WTC11 (cell line): ENCODE measurements around the gene TMEM38B. TPM values are rescaled to one million over a fixed set of nuclear protein-coding genes. Genes with fewer than 3 reads are reported as not detected.

Experiments
- ATAC-seq: fragments of 200-7000 bp; cut with Tn5 transposase; 2 replicates; pipeline ENCODE4 v1.10.0; 2021; ENCODE audit warnings: mild to moderate bottlenecking, moderate library complexity
- CTCF ChIA-PET: fragments of 300-600 bp; sonication (Branson Sonifier 250); formaldehyde crosslinking; loops from one replicate; lab custom pipeline; 2021; ENCODE audit warnings: antibody characterized with exemption; lab: Charles Lee
- POLR2A ChIA-PET: fragments of 350-600 bp; sonication (Branson Sonifier 250); formaldehyde crosslinking; loops from one replicate; lab custom pipeline; 2021; ENCODE audit warnings: antibody characterized with exemption; lab: Charles Lee
- DNase-seq: peaks from one replicate; pipeline ENCODE4 v3.0.0; 2021; ENCODE audit warnings: low spot score
- H3K27ac Mint-ChIP-seq: 2 replicates; pipeline ENCODE4 v1.8.0; 2021; ENCODE audit warnings: mixed read lengths
- H3K27me3 Mint-ChIP-seq: 2 replicates; pipeline ENCODE4 v1.8.0; 2021; ENCODE audit warnings: low read depth, mild to moderate bottlenecking, moderate library complexity, mixed read lengths
- H3K36me3 Mint-ChIP-seq: 2 replicates; pipeline ENCODE4 v1.8.0; 2021; ENCODE audit warnings: mixed read lengths
- H3K4me1 Mint-ChIP-seq: 2 replicates; pipeline ENCODE4 v1.8.0; 2022; ENCODE audit warnings: mixed read lengths
- H3K4me3 Mint-ChIP-seq: 2 replicates; pipeline ENCODE4 v1.8.0; 2021; ENCODE audit warnings: mild to moderate bottlenecking, moderate library complexity, mixed read lengths
- H3K9me3 Mint-ChIP-seq: 2 replicates; pipeline ENCODE4 v1.8.0; 2021; ENCODE audit warnings: mixed read lengths
- ATF1 ChIP-seq: sonication (generic); formaldehyde crosslinking; IDR thresholded peaks from 2 replicates; pipeline ENCODE4 v1.8.1; 2023; ENCODE audit warnings: mild to moderate bottlenecking, moderate library complexity, missing genetic modification reagents
- CBFB ChIP-seq: sonication (generic); formaldehyde crosslinking; IDR thresholded peaks from 2 replicates; pipeline ENCODE4 v1.8.1; 2022; ENCODE audit warnings: mild to moderate bottlenecking, low read depth, missing genetic modification reagents
- ELF4 ChIP-seq: sonication (generic); formaldehyde crosslinking; IDR thresholded peaks from 2 replicates; pipeline ENCODE4 v1.8.1; 2022; ENCODE audit warnings: low read depth, mild to moderate bottlenecking, moderate library complexity, missing genetic modification reagents
- FOXP1 ChIP-seq: sonication (generic); formaldehyde crosslinking; IDR thresholded peaks from 2 replicates; pipeline ENCODE4 v1.8.0; 2022; ENCODE audit warnings: missing genetic modification reagents, mild to moderate bottlenecking, moderate library complexity, borderline replicate concordance
- GRHL2 ChIP-seq: fragments of 250-450 bp; sonication (Bioruptor Pico); IDR thresholded peaks from 2 replicates; pipeline ENCODE4 v1.8.0; 2022; ENCODE audit warnings: mild to moderate bottlenecking, moderate library complexity; ENCODE audit not compliant: insufficient replicate concordance, severe bottlenecking
- MYBL2 ChIP-seq: sonication (generic); formaldehyde crosslinking; IDR thresholded peaks from 2 replicates; pipeline ENCODE4 v1.8.1; 2023; ENCODE audit warnings: mild to moderate bottlenecking, moderate library complexity, missing genetic modification reagents
- NR1H2 ChIP-seq: sonication (generic); formaldehyde crosslinking; IDR thresholded peaks from 2 replicates; pipeline ENCODE4 v1.9.0; 2021; ENCODE audit warnings: mild to moderate bottlenecking, moderate library complexity, missing genetic modification reagents
- OVOL2 ChIP-seq: fragments of 250-450 bp; sonication (Bioruptor Pico); IDR thresholded peaks from 2 replicates; pipeline ENCODE4 v1.9.0; 2021; ENCODE audit warnings: mild to moderate bottlenecking, borderline replicate concordance
- SMAD3 ChIP-seq: sonication (generic); formaldehyde crosslinking; IDR thresholded peaks from 2 replicates; pipeline ENCODE4 v1.8.0; 2022; ENCODE audit warnings: missing genetic modification reagents, mild to moderate bottlenecking, borderline replicate concordance
- TCF7 ChIP-seq: sonication (generic); formaldehyde crosslinking; IDR thresholded peaks from 2 replicates; pipeline ENCODE4 v1.8.0; 2022; ENCODE audit warnings: mild to moderate bottlenecking, low read depth, missing genetic modification reagents, moderate library complexity
- total RNA-seq: library from RNA; stranded (reverse); gene quantifications from 3 replicates; pipeline ENCODE4 v1.2.3, GENCODE V29; 2021
- TF ChIP-seq, protein P1 (sequence below): fragments of 250-450 bp; sonication (Bioruptor Pico); IDR thresholded peaks from 2 replicates; pipeline ENCODE4 v2.1.2; 2022; ENCODE audit warnings: mild to moderate bottlenecking, moderate library complexity
- TF ChIP-seq, protein P2 (sequence below): fragments of 200-600 bp; IDR thresholded peaks from 2 replicates; pipeline ENCODE4 v1.8.0; 2022; ENCODE audit warnings: antibody characterized with exemption
- TF ChIP-seq, protein P3 (sequence below): fragments of 250-450 bp; sonication (Bioruptor Pico); conservative IDR thresholded peaks from 2 replicates; pipeline ENCODE4 v1.9.0; 2021; ENCODE audit warnings: mild to moderate bottlenecking
- TF ChIP-seq, protein P4 (sequence below): sonication (generic); formaldehyde crosslinking; IDR thresholded peaks from 2 replicates; pipeline ENCODE4 v1.8.0; 2022; ENCODE audit warnings: mild to moderate bottlenecking, missing genetic modification reagents
- TF ChIP-seq, protein P5 (sequence below): sonication (generic); formaldehyde crosslinking; IDR thresholded peaks from 2 replicates; pipeline ENCODE4 v1.8.1; 2022; ENCODE audit warnings: mild to moderate bottlenecking, moderate library complexity, missing genetic modification reagents
- TF ChIP-seq, protein P6 (sequence below): sonication (generic); formaldehyde crosslinking; conservative IDR thresholded peaks from 2 replicates; pipeline ENCODE4 v1.8.1; 2023; ENCODE audit warnings: mild to moderate bottlenecking, low read depth, missing genetic modification reagents, moderate library complexity
- TF ChIP-seq, protein P7 (sequence below): sonication (generic); formaldehyde crosslinking; IDR thresholded peaks from 2 replicates; pipeline ENCODE4 v1.8.1; 2023; ENCODE audit warnings: mild to moderate bottlenecking, missing genetic modification reagents, borderline replicate concordance

TMEM38B gene
- total RNA-seq, 1 experiment from 2014 or later, result 15.7 TPM

DNA sequence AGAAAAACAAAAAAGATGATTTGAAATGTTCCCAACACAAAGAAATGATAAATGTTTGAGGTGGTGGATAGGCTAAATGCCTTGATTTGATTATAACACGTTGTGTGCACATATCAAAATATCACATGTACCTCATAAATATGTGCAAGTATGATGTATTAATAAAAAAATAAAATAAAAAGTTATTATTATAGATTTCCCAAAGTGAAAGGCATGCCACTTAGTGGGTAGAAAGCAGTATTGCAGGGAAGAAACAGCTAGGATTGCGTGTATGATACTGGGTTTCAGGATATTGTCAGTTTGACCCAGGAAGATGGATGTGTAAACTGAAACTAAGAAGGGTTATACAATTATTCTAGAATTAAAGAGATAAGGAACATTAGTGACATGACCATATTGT, 3.6 kb upstream of the TMEM38B start:
- no peak for DNase-seq
- ChIA-PET CTCF (interaction anchor here (0.8 to 1.6 kb wide), 10 partner anchors 11 to 53 kb away, joined by 3 to 7 read pairs (median 4); no protein-coding TSS in a partner anchor), POLR2A (no interaction called here)
- H3K27ac Mint-ChIP-seq, result no peak overlapping the region
- TF ChIP-seq, protein P1, sequence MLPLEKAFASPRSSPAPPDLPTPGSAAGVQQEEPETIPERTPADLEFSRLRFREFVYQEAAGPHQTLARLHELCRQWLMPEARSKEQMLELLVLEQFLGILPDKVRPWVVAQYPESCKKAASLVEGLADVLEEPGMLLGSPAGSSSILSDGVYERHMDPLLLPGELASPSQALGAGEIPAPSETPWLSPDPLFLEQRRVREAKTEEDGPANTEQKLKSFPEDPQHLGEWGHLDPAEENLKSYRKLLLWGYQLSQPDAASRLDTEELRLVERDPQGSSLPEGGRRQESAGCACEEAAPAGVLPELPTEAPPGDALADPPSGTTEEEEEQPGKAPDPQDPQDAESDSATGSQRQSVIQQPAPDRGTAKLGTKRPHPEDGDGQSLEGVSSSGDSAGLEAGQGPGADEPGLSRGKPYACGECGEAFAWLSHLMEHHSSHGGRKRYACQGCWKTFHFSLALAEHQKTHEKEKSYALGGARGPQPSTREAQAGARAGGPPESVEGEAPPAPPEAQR, result no peak
- TF ChIP-seq, protein P2, sequence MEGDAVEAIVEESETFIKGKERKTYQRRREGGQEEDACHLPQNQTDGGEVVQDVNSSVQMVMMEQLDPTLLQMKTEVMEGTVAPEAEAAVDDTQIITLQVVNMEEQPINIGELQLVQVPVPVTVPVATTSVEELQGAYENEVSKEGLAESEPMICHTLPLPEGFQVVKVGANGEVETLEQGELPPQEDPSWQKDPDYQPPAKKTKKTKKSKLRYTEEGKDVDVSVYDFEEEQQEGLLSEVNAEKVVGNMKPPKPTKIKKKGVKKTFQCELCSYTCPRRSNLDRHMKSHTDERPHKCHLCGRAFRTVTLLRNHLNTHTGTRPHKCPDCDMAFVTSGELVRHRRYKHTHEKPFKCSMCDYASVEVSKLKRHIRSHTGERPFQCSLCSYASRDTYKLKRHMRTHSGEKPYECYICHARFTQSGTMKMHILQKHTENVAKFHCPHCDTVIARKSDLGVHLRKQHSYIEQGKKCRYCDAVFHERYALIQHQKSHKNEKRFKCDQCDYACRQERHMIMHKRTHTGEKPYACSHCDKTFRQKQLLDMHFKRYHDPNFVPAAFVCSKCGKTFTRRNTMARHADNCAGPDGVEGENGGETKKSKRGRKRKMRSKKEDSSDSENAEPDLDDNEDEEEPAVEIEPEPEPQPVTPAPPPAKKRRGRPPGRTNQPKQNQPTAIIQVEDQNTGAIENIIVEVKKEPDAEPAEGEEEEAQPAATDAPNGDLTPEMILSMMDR, result peak; percentile 16; the same call in 1 of the 2 replicates
- no peaks in the 10 kb centered on the region for H3K36me3 Mint-ChIP-seq
- ATAC-seq, result no peak
- H3K27me3 Mint-ChIP-seq, result peaks cover 37% of the 10 kb centered on the region
- H3K4me1 Mint-ChIP-seq, result peaks cover 16% of the 10 kb centered on the region
- H3K9me3 Mint-ChIP-seq, result no peaks in the 10 kb centered on the region
- no peak overlapping the region for H3K4me3 Mint-ChIP-seq

DNA sequence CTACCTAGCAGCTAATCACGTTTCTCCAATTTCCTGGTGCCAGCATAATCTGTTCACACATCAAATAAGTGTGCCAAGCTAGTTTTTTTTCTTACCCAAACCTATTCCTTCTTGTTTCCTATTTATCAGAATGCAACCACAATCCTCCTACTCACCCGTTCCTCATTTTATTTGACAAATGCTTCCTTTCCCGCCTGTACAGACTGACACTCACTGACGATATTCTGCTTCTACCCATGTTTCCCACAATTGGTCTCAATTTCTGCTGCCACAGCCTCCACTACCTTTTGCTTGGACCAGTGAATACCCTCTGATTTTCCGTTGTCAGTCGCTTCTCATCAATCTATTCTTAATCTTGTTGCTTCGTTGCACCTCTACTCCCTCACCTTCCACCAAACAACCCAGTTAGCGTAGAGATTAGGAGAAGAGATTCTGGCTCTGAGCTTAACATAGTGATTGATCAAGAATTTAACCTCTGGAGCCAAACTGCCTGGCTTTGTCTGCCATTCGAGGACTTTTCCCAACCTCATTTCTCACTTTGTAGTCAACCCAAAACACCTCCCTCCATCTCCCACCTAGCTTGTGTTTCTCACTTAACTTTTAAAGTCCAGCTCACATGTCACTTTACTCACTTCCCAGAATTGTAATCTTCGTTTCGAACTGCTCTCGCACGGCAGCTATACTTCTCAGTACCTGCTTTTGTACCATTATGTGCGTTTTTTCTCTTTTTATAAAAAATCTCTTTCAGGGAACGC, 729 bp upstream of the TMEM38B start:
- Mint-ChIP-seq H3K9me3 (no peaks in the 10 kb centered on the region), H3K4me3 (peak overlapping the region; percentile 74), H3K27me3 (peaks cover 40% of the 10 kb centered on the region), H3K4me1 (peaks cover 16% of the 10 kb centered on the region), H3K36me3 (no peaks in the 10 kb centered on the region), H3K27ac (no peak overlapping the region)
- DNase-seq (no peak), ATAC-seq (no peak)
- ChIA-PET CTCF (interaction anchor here (0.9 to 1.4 kb wide), 2 partner anchors 15 to 56 kb away, joined by 4 read pairs; no protein-coding TSS in a partner anchor), POLR2A (interaction anchor here (0.6 kb wide), 1 partner anchor 831 kb away, joined by 8 read pairs; no protein-coding TSS in a partner anchor)
- TF ChIP-seq, protein P3, sequence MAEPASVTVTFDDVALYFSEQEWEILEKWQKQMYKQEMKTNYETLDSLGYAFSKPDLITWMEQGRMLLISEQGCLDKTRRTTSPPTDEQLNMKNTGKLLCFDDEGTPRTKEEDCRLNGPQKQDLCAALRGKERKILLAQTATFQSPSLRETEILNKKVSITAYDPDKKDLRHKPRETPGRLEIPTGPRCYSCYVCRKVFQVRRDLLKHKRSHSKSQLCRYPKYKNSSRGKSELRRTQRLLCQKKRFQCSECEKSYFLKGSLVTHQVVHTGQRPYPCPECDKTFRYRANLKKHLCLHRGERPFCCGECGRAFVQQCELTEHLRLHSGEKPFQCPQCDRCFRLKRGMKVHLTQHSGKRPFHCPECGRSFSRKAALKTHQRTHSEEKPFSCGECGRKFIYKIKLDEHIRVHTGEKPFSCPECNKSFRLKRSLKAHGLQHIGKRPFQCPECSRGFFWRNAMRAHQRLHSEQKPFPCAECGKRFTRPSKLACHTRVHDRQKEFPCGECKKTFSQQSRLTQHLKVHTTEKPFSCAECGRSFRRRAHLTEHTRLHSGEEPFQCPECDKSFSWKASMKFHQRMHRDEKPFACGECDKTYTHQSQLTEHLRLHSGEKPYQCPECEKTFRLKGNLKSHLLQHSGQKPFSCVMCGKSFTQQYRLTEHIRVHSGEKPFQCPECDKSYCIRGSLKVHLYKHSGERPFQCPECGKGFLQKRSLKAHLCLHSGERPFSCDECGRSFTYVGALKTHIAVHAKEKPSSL (CRISPR knock-in tag), result no peak
- TF ChIP-seq GRHL2 (no peak), NR1H2 (CRISPR knock-in tag) (no peak), TCF7 (CRISPR knock-in tag) (no peak), FOXP1 (no peak), ELF4 (CRISPR knock-in tag) (no peak), ATF1 (CRISPR knock-in tag) (no peak), CBFB (no peak), SMAD3 (CRISPR knock-in tag) (no peak), MYBL2 (CRISPR knock-in tag) (no peak), OVOL2 (CRISPR knock-in tag) (no peak)
- TF ChIP-seq, protein P4, sequence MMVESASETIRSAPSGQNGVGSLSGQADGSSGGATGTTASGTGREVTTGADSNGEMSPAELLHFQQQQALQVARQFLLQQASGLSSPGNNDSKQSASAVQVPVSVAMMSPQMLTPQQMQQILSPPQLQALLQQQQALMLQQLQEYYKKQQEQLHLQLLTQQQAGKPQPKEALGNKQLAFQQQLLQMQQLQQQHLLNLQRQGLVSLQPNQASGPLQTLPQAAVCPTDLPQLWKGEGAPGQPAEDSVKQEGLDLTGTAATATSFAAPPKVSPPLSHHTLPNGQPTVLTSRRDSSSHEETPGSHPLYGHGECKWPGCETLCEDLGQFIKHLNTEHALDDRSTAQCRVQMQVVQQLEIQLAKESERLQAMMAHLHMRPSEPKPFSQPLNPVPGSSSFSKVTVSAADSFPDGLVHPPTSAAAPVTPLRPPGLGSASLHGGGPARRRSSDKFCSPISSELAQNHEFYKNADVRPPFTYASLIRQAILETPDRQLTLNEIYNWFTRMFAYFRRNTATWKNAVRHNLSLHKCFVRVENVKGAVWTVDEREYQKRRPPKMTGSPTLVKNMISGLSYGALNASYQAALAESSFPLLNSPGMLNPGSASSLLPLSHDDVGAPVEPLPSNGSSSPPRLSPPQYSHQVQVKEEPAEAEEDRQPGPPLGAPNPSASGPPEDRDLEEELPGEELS, result no peak
- TF ChIP-seq, protein P5, sequence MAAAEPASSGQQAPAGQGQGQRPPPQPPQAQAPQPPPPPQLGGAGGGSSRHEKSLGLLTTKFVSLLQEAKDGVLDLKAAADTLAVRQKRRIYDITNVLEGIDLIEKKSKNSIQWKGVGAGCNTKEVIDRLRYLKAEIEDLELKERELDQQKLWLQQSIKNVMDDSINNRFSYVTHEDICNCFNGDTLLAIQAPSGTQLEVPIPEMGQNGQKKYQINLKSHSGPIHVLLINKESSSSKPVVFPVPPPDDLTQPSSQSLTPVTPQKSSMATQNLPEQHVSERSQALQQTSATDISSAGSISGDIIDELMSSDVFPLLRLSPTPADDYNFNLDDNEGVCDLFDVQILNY (CRISPR knock-in tag), result no peak
- TF ChIP-seq, protein P6, sequence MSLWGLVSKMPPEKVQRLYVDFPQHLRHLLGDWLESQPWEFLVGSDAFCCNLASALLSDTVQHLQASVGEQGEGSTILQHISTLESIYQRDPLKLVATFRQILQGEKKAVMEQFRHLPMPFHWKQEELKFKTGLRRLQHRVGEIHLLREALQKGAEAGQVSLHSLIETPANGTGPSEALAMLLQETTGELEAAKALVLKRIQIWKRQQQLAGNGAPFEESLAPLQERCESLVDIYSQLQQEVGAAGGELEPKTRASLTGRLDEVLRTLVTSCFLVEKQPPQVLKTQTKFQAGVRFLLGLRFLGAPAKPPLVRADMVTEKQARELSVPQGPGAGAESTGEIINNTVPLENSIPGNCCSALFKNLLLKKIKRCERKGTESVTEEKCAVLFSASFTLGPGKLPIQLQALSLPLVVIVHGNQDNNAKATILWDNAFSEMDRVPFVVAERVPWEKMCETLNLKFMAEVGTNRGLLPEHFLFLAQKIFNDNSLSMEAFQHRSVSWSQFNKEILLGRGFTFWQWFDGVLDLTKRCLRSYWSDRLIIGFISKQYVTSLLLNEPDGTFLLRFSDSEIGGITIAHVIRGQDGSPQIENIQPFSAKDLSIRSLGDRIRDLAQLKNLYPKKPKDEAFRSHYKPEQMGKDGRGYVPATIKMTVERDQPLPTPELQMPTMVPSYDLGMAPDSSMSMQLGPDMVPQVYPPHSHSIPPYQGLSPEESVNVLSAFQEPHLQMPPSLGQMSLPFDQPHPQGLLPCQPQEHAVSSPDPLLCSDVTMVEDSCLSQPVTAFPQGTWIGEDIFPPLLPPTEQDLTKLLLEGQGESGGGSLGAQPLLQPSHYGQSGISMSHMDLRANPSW (CRISPR knock-in tag), result no peak
- TF ChIP-seq, protein P7, sequence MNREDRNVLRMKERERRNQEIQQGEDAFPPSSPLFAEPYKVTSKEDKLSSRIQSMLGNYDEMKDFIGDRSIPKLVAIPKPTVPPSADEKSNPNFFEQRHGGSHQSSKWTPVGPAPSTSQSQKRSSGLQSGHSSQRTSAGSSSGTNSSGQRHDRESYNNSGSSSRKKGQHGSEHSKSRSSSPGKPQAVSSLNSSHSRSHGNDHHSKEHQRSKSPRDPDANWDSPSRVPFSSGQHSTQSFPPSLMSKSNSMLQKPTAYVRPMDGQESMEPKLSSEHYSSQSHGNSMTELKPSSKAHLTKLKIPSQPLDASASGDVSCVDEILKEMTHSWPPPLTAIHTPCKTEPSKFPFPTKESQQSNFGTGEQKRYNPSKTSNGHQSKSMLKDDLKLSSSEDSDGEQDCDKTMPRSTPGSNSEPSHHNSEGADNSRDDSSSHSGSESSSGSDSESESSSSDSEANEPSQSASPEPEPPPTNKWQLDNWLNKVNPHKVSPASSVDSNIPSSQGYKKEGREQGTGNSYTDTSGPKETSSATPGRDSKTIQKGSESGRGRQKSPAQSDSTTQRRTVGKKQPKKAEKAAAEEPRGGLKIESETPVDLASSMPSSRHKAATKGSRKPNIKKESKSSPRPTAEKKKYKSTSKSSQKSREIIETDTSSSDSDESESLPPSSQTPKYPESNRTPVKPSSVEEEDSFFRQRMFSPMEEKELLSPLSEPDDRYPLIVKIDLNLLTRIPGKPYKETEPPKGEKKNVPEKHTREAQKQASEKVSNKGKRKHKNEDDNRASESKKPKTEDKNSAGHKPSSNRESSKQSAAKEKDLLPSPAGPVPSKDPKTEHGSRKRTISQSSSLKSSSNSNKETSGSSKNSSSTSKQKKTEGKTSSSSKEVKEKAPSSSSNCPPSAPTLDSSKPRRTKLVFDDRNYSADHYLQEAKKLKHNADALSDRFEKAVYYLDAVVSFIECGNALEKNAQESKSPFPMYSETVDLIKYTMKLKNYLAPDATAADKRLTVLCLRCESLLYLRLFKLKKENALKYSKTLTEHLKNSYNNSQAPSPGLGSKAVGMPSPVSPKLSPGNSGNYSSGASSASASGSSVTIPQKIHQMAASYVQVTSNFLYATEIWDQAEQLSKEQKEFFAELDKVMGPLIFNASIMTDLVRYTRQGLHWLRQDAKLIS (CRISPR knock-in tag), result no peak
